IMR-90 (cell line): ENCODE data around the gene DPYSL3. TPM values are rescaled to one million over a fixed set of nuclear protein-coding genes. Genes with fewer than 3 reads are reported as not detected.

Source experiments
- ATAC-seq: fragments of 200-7000 bp; cut with Tn5 transposase; 2 replicates; pipeline ENCODE4 v1.9.1; 2020; ENCODE audit warnings: low read depth, mild to moderate bottlenecking, moderate library complexity
- BruUV-seq: library from RNA; stranded (reverse); fragments of 400-500 nt; replicated peaks from 2 replicates; lab custom pipeline; 2021; lab: Mats Ljungman, UMichigan
- CTCF ChIA-PET: fragments of 300-600 bp; formaldehyde crosslinking; extraction: SDS; loops from one replicate; lab custom pipeline; 2021; ENCODE audit warnings: antibody characterized with exemption; lab: Yijun Ruan, JAX
- POLR2A ChIA-PET: fragments of 300-600 bp; sonication (Branson Sonifier 250); formaldehyde crosslinking; loops from one replicate; lab custom pipeline; 2022; ENCODE audit warnings: antibody characterized with exemption; ENCODE audit not compliant: unreplicated experiment; lab: Charles Lee
- DNase-seq: peaks from one replicate; pipeline ENCODE4 v3.0.0; 2013
- H2AFZ ChIP-seq: replicated peaks from 2 replicates; pipeline ENCODE3; 2013; ENCODE audit warnings: low read length, mild to moderate bottlenecking; ENCODE audit not compliant: poor library complexity
- H2AK5ac ChIP-seq: 2 replicates; pipeline ENCODE4 v1.6.1; 2013; ENCODE audit warnings: low read depth, low read length, inconsistent platforms
- H2AK9ac ChIP-seq: replicated peaks from 2 replicates; pipeline ENCODE3; 2013; ENCODE audit warnings: mild to moderate bottlenecking, low read depth, low read length, moderate library complexity; ENCODE audit not compliant: poor library complexity
- H2BK120ac ChIP-seq: 2 replicates; pipeline ENCODE4 v1.6.1; 2013; ENCODE audit warnings: low read depth, low read length, inconsistent platforms
- H2BK15ac ChIP-seq: 3 replicates; pipeline ENCODE4 v1.6.1; 2013; ENCODE audit warnings: low read depth, low read length, inconsistent platforms
- H2BK20ac ChIP-seq: 2 replicates; pipeline ENCODE4 v1.6.1; 2013; ENCODE audit warnings: low read depth, mild to moderate bottlenecking, inconsistent platforms, low read length, moderate library complexity
- H2BK5ac ChIP-seq: 2 replicates; pipeline ENCODE4 v1.6.1; 2013; ENCODE audit warnings: mild to moderate bottlenecking, low read depth, low read length, inconsistent platforms; ENCODE audit not compliant: poor library complexity, severe bottlenecking
- H3K14ac ChIP-seq: replicated peaks from 2 replicates; pipeline ENCODE4 v1.6.1; 2013; ENCODE audit warnings: low read depth, low read length, inconsistent platforms
- H3K18ac ChIP-seq: 2 replicates; pipeline ENCODE4 v1.6.1; 2013; ENCODE audit warnings: low read depth, low read length, control low read depth
- H3K23ac ChIP-seq: 2 replicates; pipeline ENCODE4 v1.6.1; 2013; ENCODE audit warnings: low read depth, low read length, inconsistent platforms
- H3K27ac ChIP-seq: 2 replicates; pipeline ENCODE4 v1.5.1; 2013; ENCODE audit warnings: mild to moderate bottlenecking, control low read depth, low read length; ENCODE audit not compliant: insufficient read depth
- H3K27me3 ChIP-seq: 2 replicates; pipeline ENCODE4 v1.6.1; 2013; ENCODE audit warnings: low read length; ENCODE audit not compliant: control insufficient read depth, insufficient read depth
- H3K36me3 ChIP-seq: 2 replicates; pipeline ENCODE4 v1.6.1; 2013; ENCODE audit warnings: low read length, mixed read lengths; ENCODE audit not compliant: control insufficient read depth, insufficient read depth
- H3K4ac ChIP-seq: 2 replicates; pipeline ENCODE4 v1.6.1; 2013; ENCODE audit warnings: low read depth, low read length, inconsistent platforms
- H3K4me1 ChIP-seq: 2 replicates; pipeline ENCODE4 v1.6.1; 2013; ENCODE audit warnings: low read length, mixed read lengths; ENCODE audit not compliant: control insufficient read depth, insufficient read depth
- H3K4me2 ChIP-seq: 2 replicates; pipeline ENCODE4 v1.6.1; 2013; ENCODE audit warnings: low read depth, mild to moderate bottlenecking, control low read depth, low read length, moderate library complexity
- H3K4me3 ChIP-seq: 2 replicates; pipeline ENCODE4 v1.5.1; 2013; ENCODE audit warnings: low read depth, mild to moderate bottlenecking, control low read depth, low read length, moderate library complexity; ENCODE audit not compliant: insufficient read depth
- H3K56ac ChIP-seq: 2 replicates; pipeline ENCODE4 v1.6.1; 2013; ENCODE audit warnings: low read length, inconsistent platforms; ENCODE audit not compliant: insufficient read depth; ENCODE audit errors: extremely low read depth
- H3K79me1 ChIP-seq, 2 experiments: 2 replicates each; pipeline ENCODE4 v1.6.1; 2013; ENCODE audit warnings: low read length in 2 of 2, inconsistent platforms in 1 of 2, low read depth in 1 of 2
- H3K9ac ChIP-seq: 2 replicates; pipeline ENCODE4 v1.6.1; 2013; ENCODE audit warnings: low read depth, low read length, control low read depth
- H3K9me1 ChIP-seq: 2 replicates; pipeline ENCODE4 v1.6.1; 2013; ENCODE audit warnings: low read length, inconsistent platforms; ENCODE audit not compliant: insufficient read depth
- H3K9me3 ChIP-seq: 2 replicates; pipeline ENCODE4 v1.6.1; 2013; ENCODE audit warnings: low read length; ENCODE audit not compliant: control insufficient read depth, insufficient read depth
- H4K20me1 ChIP-seq: 2 replicates; pipeline ENCODE4 v1.6.1; 2013; ENCODE audit warnings: low read length, inconsistent platforms; ENCODE audit not compliant: insufficient read depth
- H4K5ac ChIP-seq: 2 replicates; pipeline ENCODE4 v1.6.1; 2013; ENCODE audit warnings: mild to moderate bottlenecking, low read depth, low read length, control low read depth
- H4K8ac ChIP-seq, 2 experiments: 2 replicates each; pipeline ENCODE4 v1.6.1; 2013; ENCODE audit warnings: low read depth in 2 of 2, low read length in 2 of 2, control low read depth in 1 of 2, inconsistent platforms in 1 of 2
- H4K91ac ChIP-seq: 2 replicates; pipeline ENCODE4 v1.6.1; 2013; ENCODE audit warnings: low read depth, low read length, inconsistent platforms; ENCODE audit not compliant: insufficient read depth
- CEBPB ChIP-seq: IDR thresholded peaks from 2 replicates; pipeline ENCODE4 v1.6.1; 2012; ENCODE audit warnings: low read depth, low read length, improper control_type of control experiment
- CHD1 ChIP-seq: IDR thresholded peaks from 2 replicates; pipeline ENCODE4 v1.6.1; 2012; ENCODE audit warnings: low read depth, low read length, improper control_type of control experiment
- CTCF ChIP-seq: conservative IDR thresholded peaks from 2 replicates; pipeline ENCODE4 v1.5.1; 2012; ENCODE audit warnings: mild to moderate bottlenecking, low read depth, low read length, improper control_type of control experiment
- MAFK ChIP-seq: IDR thresholded peaks from 2 replicates; pipeline ENCODE4 v1.6.1; 2012; ENCODE audit warnings: low read depth, low read length, improper control_type of control experiment
- MAZ ChIP-seq: IDR thresholded peaks from 2 replicates; pipeline ENCODE4 v1.6.1; 2012; ENCODE audit warnings: low read depth, mild to moderate bottlenecking, low read length, improper control_type of control experiment, moderate library complexity, borderline replicate concordance
- MXI1 ChIP-seq: IDR thresholded peaks from 2 replicates; pipeline ENCODE4 v1.6.1; 2012; ENCODE audit warnings: low read depth, mild to moderate bottlenecking, low read length, moderate library complexity, borderline replicate concordance
- NFE2L2 ChIP-seq: fragments of 150-350 bp; IDR thresholded peaks from 2 replicates; pipeline ENCODE4 v1.6.1; 2016; ENCODE audit warnings: low read depth, mild to moderate bottlenecking, low read length
- SMC3 ChIP-seq: fragments of 150-350 bp; IDR thresholded peaks from 2 replicates; pipeline ENCODE4 v1.6.1; 2016; ENCODE audit warnings: low read depth, mild to moderate bottlenecking, antibody characterized with exemption, low read length, moderate library complexity
- USF2 ChIP-seq: fragments of 150-350 bp; IDR thresholded peaks from 2 replicates; pipeline ENCODE4 v1.6.1; 2017; ENCODE audit warnings: mild to moderate bottlenecking, antibody characterized with exemption, low read length, low read depth
- WGBS, 2 experiments: methylation state at CpG; one replicate each; pipeline versions ENCODE4 v1.1.5 to v1.1.7; 2013; ENCODE audit warnings: missing lambda C conversion rate in 2 of 2; ENCODE audit not compliant: insufficient read length in 1 of 2; ENCODE audit errors: extremely low coverage in 2 of 2; 5-methylcytosine and 5-hydroxymethylcytosine counted together
- dilution Hi-C: fragments of 300-500 bp; cut with HindIII; formaldehyde crosslinking; loops from one replicate; pipeline ENCODE4 v1.14.3; 2018; ENCODE audit warnings: low sequenced_read_pairs; ENCODE audit not compliant: unreplicated experiment
- in situ Hi-C: fragments of 300-500 bp; cut with MboI; formaldehyde crosslinking; loops from 3 replicates; pipeline ENCODE4 v1.14.3; 2019; ENCODE audit warnings: low sequenced_read_pairs, inconsistent platforms, mixed read lengths
- intact Hi-C: fragments of 100-400 bp; cut with micrococcal nuclease; formaldehyde crosslinking; loops from 2 replicates; pipeline ENCODE4 v1.10.0; 2022
- polyA plus RNA-seq, 3 experiments: library from polyadenylated mRNA; depleted of rRNA; stranded (reverse); fragments of >200 nt; gene quantifications; 2 replicates each; pipeline ENCODE4 v1.2.3, GENCODE V29; 2012; ENCODE audit warnings: low replicate concordance in 1 of 3
- total RNA-seq: library from RNA; depleted of rRNA; stranded (reverse); fragments of >200 nt; gene quantifications from 2 replicates; pipeline ENCODE4 v1.2.3, GENCODE V29; 2012

The DPYSL3 gene
- total and polyA plus RNA-seq, 2 of the 4 experiments (the other 2 are of a cell fraction): 50.2 to 60.9 TPM

GRCh38 chr5:147509041-147509709 is 693 bp downstream of the DPYSL3 start:
- CTCF ChIA-PET: interaction anchor here (1.2 kb wide), 2 partner anchors 11 to 49 kb away, joined by 6 to 7 read pairs; no protein-coding TSS in a partner anchor
- H3K36me3 ChIP-seq: no peaks in the 10 kb centered on the region
- peak overlapping the region; percentile 56 for H3K4me3 ChIP-seq
- peak; percentile 50 for ATAC-seq
- POLR2A ChIA-PET: no interaction called here
- H3K4me1 ChIP-seq: peaks cover 6% of the 10 kb centered on the region
- H3K9me1 ChIP-seq: 0 out of 2 replicates have a peak, but pooled peaks cover 3% of the 10 kb centered on the region
- peak overlapping the region; percentile 44 for H3K18ac ChIP-seq
- peak overlapping the region; percentile 33 for H2AK9ac ChIP-seq
- peak overlapping the region; percentile 46; the same call in 1 of the 2 replicates for H2BK20ac ChIP-seq
- BruUV-seq: no TSS peak
- H3K27ac ChIP-seq: peak overlapping the region; percentile 79
- no peak overlapping the region for H2BK15ac ChIP-seq
- peak overlapping the region; percentile 78 for H3K9ac ChIP-seq
- H2BK120ac ChIP-seq: peak overlapping the region; percentile 54
- H2AK5ac ChIP-seq: 0 out of 2 replicates have a peak overlapping the region, but pooled peaks have one; percentile 15
- in situ Hi-C loops (no loop called here), dilution Hi-C loops (no loop called here), intact Hi-C loops (loop anchor here (1.0 kb wide), 3 partner anchors 45 to 285 kb away; no protein-coding TSS in a partner anchor)
- H2BK5ac ChIP-seq: peak overlapping the region; percentile 47
- 1% methylated on average over 23 of the region's 50 CpGs; no CpG with 5 or more reads in 1 of the 2 experiments for WGBS, 2 experiments
- peak overlapping the region; percentile 64 for H3K4ac ChIP-seq
- no peaks in the 10 kb centered on the region for H3K9me3 ChIP-seq
- DNase-seq: peak; percentile 16
- no peaks in the 10 kb centered on the region for H4K20me1 ChIP-seq
- no peak overlapping the region for H4K8ac ChIP-seq
- no peak for TF ChIP-seq CHD1
- TF ChIP-seq MXI1: 0 out of 2 replicates have a peak, but pooled peaks have one; percentile 21
- TF ChIP-seq CTCF: no peak
- no peak for TF ChIP-seq NFE2L2
- TF ChIP-seq MAZ: no peak
- TF ChIP-seq CEBPB: no peak
- no peak for TF ChIP-seq USF2
- no peak for TF ChIP-seq SMC3
- no peak for TF ChIP-seq MAFK
- peak overlapping the region; percentile 31 for H4K91ac ChIP-seq
- H3K23ac ChIP-seq: peak overlapping the region; percentile 68
- H2AFZ ChIP-seq: peak overlapping the region; percentile 94
- no peaks in the 10 kb centered on the region for H3K27me3 ChIP-seq
- peak overlapping the region; percentile 73 for H3K14ac ChIP-seq
- peak overlapping the region; percentile 55; the same call in 1 of the 2 replicates for H3K56ac ChIP-seq
- H3K79me1 ChIP-seq: peaks cover 10 to 39% of the 10 kb centered on the region in 2 experiments; a peak in 2 of 4 replicates
- peak overlapping the region; percentile 0; the same call in 1 of the 2 replicates for H4K5ac ChIP-seq
- H3K4me2 ChIP-seq: peak overlapping the region; percentile 99
